ENCODE data around the gene TRIM3.

The TRIM3 gene

GRCh38 chr11:6404342-6405051 lies 69.2 kb downstream of the TRIM3 start:
- Histone ChIP-seq H3K36me3 (ENCODE audit: control insufficient read depth in 1 of 2, insufficient read depth in 2 of 2, low read length in 2 of 2) (peaks cover 0 to 9% of the 10 kb centered on the region in 2 donors), H3K9me3 (ENCODE audit: control insufficient read depth in 1 of 2, low read length in 2 of 2) (no peaks in the 10 kb centered on the region), H3K9ac (ENCODE audit: low read depth in 1 of 2, low read length in 2 of 2) (no peak overlapping the region), H3K4me3 (ENCODE audit: low read depth in 1 of 2, low read length in 2 of 2) (no peak overlapping the region), H3K27ac (ENCODE audit: low read depth, low read length) (no peak overlapping the region), H3K4me1 (ENCODE audit: control insufficient read depth in 1 of 2, insufficient read depth in 2 of 2, low read length in 2 of 2) (peaks cover 0 to 18% of the 10 kb centered on the region in 2 donors), H3K27me3 (ENCODE audit: control insufficient read depth in 1 of 2, insufficient read depth in 2 of 2, low read length in 2 of 2) (no peaks in the 10 kb centered on the region)

DNA sequence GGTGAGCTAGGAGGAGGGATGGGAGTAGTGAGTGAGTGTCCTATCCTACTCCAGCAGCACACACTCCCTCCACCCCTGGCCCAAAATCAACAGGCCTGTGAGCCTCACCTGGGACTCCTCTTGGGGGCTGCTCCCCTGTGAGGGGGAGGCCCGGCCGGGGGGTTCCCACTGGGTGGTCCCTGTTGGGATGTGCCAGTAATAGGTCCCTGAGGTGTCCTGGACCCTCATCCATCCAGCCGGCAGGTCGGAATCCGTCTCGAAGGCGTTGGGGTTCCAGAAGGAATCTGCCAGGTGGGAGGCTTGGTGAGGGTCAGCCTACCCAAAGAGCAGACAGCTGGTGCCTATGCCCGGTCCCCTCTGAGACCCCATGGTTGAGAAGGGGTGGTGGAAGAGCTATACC lies 70.2 kb downstream of the TRIM3 start:
- no peaks in the 10 kb centered on the region for H3K27me3 ChIP-seq (ENCODE audit: control insufficient read depth in 1 of 2, insufficient read depth in 2 of 2, low read length in 2 of 2)
- H3K27ac ChIP-seq (ENCODE audit: low read depth, low read length) = no peak overlapping the region
- no peak overlapping the region for H3K4me3 ChIP-seq (ENCODE audit: low read depth in 1 of 2, low read length in 2 of 2)
- no peak overlapping the region for H3K9ac ChIP-seq (ENCODE audit: low read depth in 1 of 2, low read length in 2 of 2)
- peaks cover 0 to 9% of the 10 kb centered on the region in 2 donors for H3K36me3 ChIP-seq (ENCODE audit: control insufficient read depth in 1 of 2, insufficient read depth in 2 of 2, low read length in 2 of 2)
- H3K4me1 ChIP-seq (ENCODE audit: control insufficient read depth in 1 of 2, insufficient read depth in 2 of 2, low read length in 2 of 2) = peaks cover 0 to 18% of the 10 kb centered on the region in 2 donors
- no peaks in the 10 kb centered on the region for H3K9me3 ChIP-seq (ENCODE audit: control insufficient read depth in 1 of 2, low read length in 2 of 2)

- no peak overlapping the region for H3K4me3 ChIP-seq (ENCODE audit: low read depth in 1 of 2, low read length in 2 of 2)
- H3K9ac ChIP-seq (ENCODE audit: low read depth in 1 of 2, low read length in 2 of 2) = no peak overlapping the region
- H3K4me1 ChIP-seq (ENCODE audit: control insufficient read depth in 1 of 2, insufficient read depth in 2 of 2, low read length in 2 of 2) = peaks cover 0 to 18% of the 10 kb centered on the region in 2 donors
- H3K36me3 ChIP-seq (ENCODE audit: control insufficient read depth in 1 of 2, insufficient read depth in 2 of 2, low read length in 2 of 2) = peaks cover 0 to 9% of the 10 kb centered on the region in 2 donors
- H3K27ac ChIP-seq (ENCODE audit: low read depth, low read length) = no peak overlapping the region
- no peaks in the 10 kb centered on the region for H3K9me3 ChIP-seq (ENCODE audit: control insufficient read depth in 1 of 2, low read length in 2 of 2)
- no peaks in the 10 kb centered on the region for H3K27me3 ChIP-seq (ENCODE audit: control insufficient read depth in 1 of 2, insufficient read depth in 2 of 2, low read length in 2 of 2)
Measured at GRCh38 chr11:6402561-6402981, 71.2 kb downstream of the TRIM3 start.

GRCh38 chr11:6402061-6402470 lies 71.7 kb downstream of the TRIM3 start:
- no peak overlapping the region for H3K27ac ChIP-seq (ENCODE audit: low read depth, low read length)
- H3K9ac ChIP-seq (ENCODE audit: low read depth in 1 of 2, low read length in 2 of 2) = no peak overlapping the region
- peaks cover 0 to 9% of the 10 kb centered on the region in 2 donors for H3K36me3 ChIP-seq (ENCODE audit: control insufficient read depth in 1 of 2, insufficient read depth in 2 of 2, low read length in 2 of 2)
- peaks cover 0 to 18% of the 10 kb centered on the region in 2 donors for H3K4me1 ChIP-seq (ENCODE audit: control insufficient read depth in 1 of 2, insufficient read depth in 2 of 2, low read length in 2 of 2)
- H3K4me3 ChIP-seq (ENCODE audit: low read depth in 1 of 2, low read length in 2 of 2) = no peak overlapping the region
- H3K27me3 ChIP-seq (ENCODE audit: control insufficient read depth in 1 of 2, insufficient read depth in 2 of 2, low read length in 2 of 2) = no peaks in the 10 kb centered on the region
- H3K9me3 ChIP-seq (ENCODE audit: control insufficient read depth in 1 of 2, low read length in 2 of 2) = no peaks in the 10 kb centered on the region

DNA sequence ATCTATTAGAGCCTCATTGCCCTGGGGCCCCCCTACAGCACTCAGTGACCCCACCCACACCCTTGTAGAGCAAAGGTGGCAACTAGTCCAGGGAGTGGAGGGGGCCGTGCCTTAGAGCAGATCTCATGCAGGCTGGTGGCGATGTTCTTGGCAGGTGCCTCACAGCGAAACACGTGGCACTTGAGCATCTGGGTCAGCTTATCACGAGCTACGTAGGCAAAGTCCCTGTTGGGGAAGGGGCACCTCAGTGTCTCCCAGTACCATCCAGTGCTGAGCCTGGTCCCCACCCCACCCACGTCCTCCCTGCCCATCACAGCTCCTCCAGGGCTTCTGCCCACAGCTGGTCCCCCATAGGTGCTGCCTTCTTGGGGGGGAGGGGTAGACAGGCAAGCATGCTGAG lies 72.3 kb downstream of the TRIM3 start:
- H3K9me3 ChIP-seq (ENCODE audit: control insufficient read depth in 1 of 2, low read length in 2 of 2) = no peaks in the 10 kb centered on the region
- peaks cover 0 to 18% of the 10 kb centered on the region in 2 donors for H3K4me1 ChIP-seq (ENCODE audit: control insufficient read depth in 1 of 2, insufficient read depth in 2 of 2, low read length in 2 of 2)
- no peak overlapping the region for H3K27ac ChIP-seq (ENCODE audit: low read depth, low read length)
- no peaks in the 10 kb centered on the region for H3K27me3 ChIP-seq (ENCODE audit: control insufficient read depth in 1 of 2, insufficient read depth in 2 of 2, low read length in 2 of 2)
- H3K4me3 ChIP-seq (ENCODE audit: low read depth in 1 of 2, low read length in 2 of 2) = no peak overlapping the region
- no peak overlapping the region for H3K9ac ChIP-seq (ENCODE audit: low read depth in 1 of 2, low read length in 2 of 2)
- H3K36me3 ChIP-seq (ENCODE audit: control insufficient read depth in 1 of 2, insufficient read depth in 2 of 2, low read length in 2 of 2) = peaks cover 0 to 9% of the 10 kb centered on the region in 2 donors

DNA sequence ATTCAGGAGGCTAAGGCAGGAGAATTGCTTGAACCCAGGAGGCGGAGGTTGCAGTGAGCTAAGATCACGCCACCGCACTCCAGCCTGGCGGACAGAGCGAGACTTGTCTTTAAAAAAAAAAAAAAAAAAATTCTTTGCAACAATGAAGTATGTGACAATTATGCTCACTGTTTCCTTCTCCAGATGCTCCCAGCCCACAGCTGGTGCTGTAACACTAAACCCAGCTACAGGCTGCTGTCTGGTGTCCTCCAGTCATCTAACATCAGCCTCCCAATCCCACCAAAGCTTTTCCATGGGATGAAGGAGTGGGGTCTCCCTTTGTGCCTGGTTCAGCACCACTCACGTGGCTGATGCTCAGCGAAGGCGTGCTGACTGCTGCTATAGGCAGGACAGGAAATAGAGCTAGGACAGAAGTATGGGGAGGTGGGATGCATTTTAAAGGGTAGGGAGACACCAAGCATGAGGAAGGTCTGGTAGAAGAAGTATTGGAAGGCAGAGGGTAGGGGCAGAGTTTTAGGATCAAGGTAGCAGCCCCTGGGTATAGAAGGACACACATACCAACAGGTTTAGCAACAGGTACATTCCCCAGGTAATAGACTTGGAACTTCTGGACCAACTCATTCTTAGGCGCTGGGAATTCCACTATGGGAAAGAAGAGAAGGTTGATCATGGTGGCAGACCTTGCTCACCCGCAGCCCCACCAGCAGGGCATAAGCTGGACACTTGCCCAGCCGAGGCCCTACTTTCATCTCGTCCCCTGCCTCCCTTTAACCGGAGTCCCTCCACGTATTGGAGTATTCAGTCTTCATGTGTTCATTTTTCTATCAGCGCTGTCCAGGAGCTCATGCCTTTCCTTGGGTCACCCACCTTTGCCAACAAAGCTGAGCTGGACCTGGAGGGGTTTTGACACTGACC lies 73.1 kb downstream of the TRIM3 start:
- H3K9ac ChIP-seq (ENCODE audit: low read depth in 1 of 2, low read length in 2 of 2) = no peak overlapping the region
- H3K27ac ChIP-seq (ENCODE audit: low read depth, low read length) = no peak overlapping the region
- no peak overlapping the region for H3K4me3 ChIP-seq (ENCODE audit: low read depth in 1 of 2, low read length in 2 of 2)
- no peaks in the 10 kb centered on the region for H3K9me3 ChIP-seq (ENCODE audit: control insufficient read depth in 1 of 2, low read length in 2 of 2)
- peaks cover 0 to 14% of the 10 kb centered on the region in 2 donors for H3K4me1 ChIP-seq (ENCODE audit: control insufficient read depth in 1 of 2, insufficient read depth in 2 of 2, low read length in 2 of 2)
- H3K27me3 ChIP-seq (ENCODE audit: control insufficient read depth in 1 of 2, insufficient read depth in 2 of 2, low read length in 2 of 2) = no peaks in the 10 kb centered on the region
- peaks cover 0 to 9% of the 10 kb centered on the region in 2 donors for H3K36me3 ChIP-seq (ENCODE audit: control insufficient read depth in 1 of 2, insufficient read depth in 2 of 2, low read length in 2 of 2)
